GM19099 (cell line): ENCODE data around the gene ACTR2.

Experiments
- POLR2A ChIP-seq: IDR thresholded peaks from 3 replicates; pipeline ENCODE4 v1.6.1; 2011; ENCODE audit warnings: low read depth; ENCODE audit not compliant: insufficient read length; ENCODE audit errors: extremely low read depth

ACTR2 gene

DNA sequence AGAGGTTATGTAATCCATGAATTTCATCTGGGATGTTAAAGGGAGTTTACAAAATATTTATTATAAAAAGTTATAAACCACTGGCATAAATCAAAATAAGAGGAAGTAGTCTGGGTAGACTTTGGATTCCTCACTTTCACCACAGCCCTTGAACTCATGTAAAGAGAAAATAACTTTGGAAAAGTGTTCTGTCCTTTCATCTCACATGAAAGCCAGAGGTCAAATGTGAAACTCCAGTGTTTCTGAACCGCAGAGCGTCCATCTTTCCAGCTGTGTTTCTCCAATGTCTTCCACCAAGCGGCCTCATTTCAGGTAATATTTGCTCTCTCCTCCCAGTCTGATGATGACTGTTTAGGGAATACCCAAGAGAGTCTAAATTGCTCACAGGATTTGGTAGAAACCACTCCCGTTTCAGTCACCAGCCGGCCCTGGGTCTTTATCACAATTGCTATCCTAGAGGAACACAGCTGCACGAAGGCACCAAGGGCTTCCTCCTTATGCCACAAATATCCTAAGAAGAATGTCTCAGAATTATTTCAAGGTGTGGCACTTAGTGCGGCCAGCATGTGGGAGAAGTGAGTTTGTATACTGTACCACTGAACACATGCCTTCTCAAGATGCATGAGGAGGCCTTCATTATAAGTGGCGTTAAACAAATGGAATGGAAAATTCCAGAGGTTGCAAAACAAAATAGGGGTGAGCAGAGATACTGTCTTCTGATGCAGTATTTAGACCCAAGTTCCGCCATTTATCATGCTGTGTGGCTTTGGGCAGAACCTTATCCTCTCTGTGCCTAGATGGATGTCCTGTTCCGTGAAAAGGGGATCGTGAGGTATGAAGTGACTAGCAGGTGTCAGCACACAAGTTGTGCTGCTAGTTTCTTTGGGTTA is 63.8 kb downstream of the ACTR2 start:
- TF ChIP-seq POLR2A, result no peak

DNA sequence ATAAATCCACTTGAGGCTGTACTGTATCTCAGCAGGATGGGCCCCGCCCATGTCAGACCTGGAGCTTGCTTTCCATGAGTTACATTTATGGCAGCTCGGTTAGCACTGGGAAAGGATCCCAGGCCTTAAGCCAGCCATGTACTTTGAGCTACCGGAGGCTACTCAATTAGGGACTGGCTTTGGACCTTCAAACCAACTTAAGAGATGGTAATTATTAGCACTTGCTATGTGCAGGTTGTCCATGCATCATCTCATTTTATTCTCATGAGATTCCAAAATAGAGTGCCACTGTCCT is 64.4 kb downstream of the ACTR2 start:
- TF ChIP-seq POLR2A, result no peak

GRCh38 chr2:65292461-65293011 is 64.9 kb downstream of the ACTR2 start:
- TF ChIP-seq POLR2A, result no peak

DNA sequence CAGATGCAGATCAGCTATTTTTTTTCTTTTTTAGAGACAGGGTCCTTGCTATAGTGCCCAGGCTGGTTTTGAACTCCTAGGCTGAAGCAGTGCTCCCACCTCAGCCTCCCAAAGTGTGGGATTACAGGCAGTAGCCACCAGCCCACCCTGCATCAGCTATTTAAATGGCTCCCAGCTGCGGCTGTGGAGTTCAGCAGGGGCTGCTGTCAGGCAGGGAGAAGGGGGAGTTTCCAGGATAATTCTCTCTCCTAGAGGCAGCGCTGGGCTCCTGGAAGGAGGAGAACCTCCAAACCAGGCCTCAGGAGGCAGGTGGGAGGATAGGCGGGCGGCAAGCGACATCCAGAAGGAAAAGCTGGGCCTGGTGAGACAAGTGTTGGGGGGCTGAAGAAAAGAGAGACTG is 65.7 kb downstream of the ACTR2 start:
- TF ChIP-seq POLR2A, result no peak

GRCh38 chr2:65294136-65294535 is 66.5 kb downstream of the ACTR2 start:
- TF ChIP-seq POLR2A, result no peak

- no peak for TF ChIP-seq POLR2A
These were observed 67.1 kb downstream of the ACTR2 start for GRCh38 chr2:65294701-65295100.

DNA sequence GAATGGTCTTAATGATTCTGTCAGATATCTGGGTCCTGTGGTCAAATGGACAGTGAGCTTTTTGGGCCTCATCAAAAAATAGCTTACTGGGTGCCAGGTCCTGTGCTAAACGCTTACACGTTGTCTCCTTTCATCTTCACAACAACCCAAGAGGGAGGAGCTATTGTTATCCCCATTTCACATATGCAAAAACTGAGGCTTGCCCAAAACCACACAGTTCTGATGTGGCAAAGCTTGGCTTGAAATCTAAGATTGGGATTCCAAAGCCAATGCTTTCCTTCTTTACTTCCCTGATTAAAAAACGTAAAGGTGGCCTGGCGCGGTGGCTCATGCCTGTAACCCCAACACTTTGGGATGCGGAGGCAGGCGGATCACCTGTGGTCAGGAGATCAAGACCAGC is 69.3 kb downstream of the ACTR2 start:
- TF ChIP-seq POLR2A, result no peak

- no peak for TF ChIP-seq POLR2A
These were observed 69.9 kb downstream of the ACTR2 start for GRCh38 chr2:65297544-65297943.

DNA sequence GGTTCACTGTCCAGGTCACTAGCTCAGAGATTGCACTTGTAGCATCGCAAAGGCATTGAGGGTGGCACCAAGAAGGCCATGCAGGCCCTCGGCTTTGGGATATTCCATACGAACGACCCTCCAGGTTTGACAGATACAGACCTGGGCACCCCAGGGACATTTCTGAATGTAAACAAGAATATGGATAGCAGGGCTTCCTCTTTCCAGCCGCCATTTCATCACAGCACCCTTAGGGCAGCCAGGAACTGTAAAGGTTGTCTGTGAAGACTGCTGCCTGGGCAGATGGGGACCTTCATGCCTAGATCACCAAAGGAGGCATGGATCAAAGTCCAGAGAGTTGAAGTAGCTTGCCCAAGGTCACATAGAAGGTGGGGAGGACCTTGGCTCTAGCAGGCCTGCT is 70.5 kb downstream of the ACTR2 start:
- TF ChIP-seq POLR2A, result no peak

DNA sequence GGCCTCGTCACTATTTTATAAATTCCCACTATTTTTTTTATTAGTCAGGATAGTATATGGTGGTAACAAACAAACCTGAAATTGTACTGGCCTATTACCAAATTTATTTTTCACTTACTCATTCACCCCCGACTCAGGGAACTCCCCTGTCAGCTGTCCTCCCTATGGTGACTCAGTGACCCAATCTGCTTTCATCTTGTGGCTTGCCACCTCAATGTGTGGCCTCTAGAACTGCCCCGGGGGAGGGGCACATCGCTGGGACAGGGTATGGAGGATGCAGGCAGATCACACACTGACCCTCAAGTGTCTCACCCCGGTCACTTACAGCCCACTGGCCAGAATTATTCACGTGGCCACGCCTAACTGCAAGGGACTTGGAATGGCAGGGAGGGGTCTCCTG is 71.6 kb downstream of the ACTR2 start:
- no peak for TF ChIP-seq POLR2A

DNA sequence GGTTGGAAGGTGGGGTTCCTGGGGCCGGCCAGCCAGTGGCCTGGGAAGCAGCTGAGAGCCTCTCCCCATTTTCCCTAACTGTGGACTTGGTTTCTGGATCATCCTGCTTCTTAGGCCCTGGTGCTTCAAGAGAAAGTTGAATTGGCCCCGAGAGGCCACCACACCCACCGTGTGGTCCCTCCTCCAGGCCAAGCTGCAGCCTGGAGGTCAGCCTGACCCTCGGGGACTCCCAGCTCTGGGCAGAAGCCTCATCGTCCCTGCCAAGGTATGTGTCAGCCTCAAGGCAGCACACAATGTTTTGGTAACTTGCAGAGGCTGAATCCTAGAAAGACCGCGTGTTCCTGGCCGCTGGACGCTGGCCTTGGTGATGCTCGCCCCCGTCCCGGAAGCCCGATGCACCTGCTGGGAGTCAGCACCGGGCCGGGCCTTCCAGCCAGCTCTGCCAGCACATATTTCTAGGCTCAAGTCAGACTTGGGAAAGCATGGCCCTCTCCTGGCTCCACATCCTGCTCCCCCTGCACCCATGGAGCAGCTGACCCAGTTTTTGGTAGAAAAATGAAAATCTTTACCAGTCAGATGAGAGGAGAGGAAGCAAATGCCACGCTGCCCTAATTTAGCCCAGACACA is 72.6 kb downstream of the ACTR2 start:
- no peak for TF ChIP-seq POLR2A

- no peak for TF ChIP-seq POLR2A
These were observed 73.4 kb downstream of the ACTR2 start for GRCh38 chr2:65300761-65301711.

DNA sequence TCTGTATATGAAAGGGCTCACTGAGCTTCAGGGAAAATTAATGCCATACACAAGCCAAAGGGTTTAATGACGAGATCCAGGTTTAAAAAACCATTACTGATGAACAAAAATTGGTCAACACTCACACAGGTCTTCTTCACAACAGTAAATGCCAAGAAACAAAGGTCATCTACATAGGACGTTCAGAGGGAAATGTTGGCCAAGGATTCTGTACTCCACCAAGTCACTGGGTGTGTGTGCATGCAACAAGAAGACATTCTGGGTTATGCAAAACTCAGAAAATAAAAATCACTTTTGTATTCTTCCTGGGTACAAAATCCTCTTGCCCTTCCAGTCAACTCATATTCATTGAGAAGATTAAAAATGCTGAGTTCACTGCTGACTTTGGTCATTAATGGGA is 78.3 kb downstream of the ACTR2 start:
- TF ChIP-seq POLR2A, result no peak

DNA sequence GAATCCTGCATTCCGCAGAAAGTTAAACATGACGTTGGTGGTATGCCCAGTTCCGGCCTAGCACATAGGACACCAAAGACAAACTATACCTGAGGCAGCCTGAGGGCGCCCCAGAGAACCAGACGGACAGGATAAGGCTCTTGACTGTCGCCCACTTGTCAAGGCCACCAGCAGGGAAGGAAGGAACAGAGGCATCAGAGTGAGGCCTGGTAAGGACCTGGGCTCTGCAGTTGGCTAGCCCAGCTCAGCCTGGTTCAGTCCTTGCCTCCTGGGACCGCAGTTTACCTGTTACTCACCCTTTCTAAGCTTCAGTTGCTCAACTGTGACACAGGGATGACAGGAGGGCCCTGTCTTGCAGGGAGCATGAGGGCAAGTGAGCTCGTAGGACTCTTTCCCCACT is 82.1 kb downstream of the ACTR2 start:
- no peak for TF ChIP-seq POLR2A

- TF ChIP-seq POLR2A, result no peak
These were observed 83.4 kb downstream of the ACTR2 start for GRCh38 chr2:65311049-65311448.
